Astrocyte of the cerebellum (primary cell): ENCODE measurements around the gene CRACR2A.

Experiments used
- DNase-seq: peaks from one replicate; pipeline ENCODE4 v3.0.0-alpha.2; 2011; ENCODE audit warnings: low read depth
- H3K4me3 ChIP-seq: 2 replicates; pipeline ENCODE4 v1.5.1; 2011; ENCODE audit warnings: mild to moderate bottlenecking, low read depth, low read length, moderate library complexity
- in situ Hi-C: cut with HindIII; loops from 2 replicates; pipeline ENCODE4 v1.10.0; 2017; ENCODE audit warnings: low sequenced_read_pairs
- TF ChIP-seq, protein P1 (sequence below): IDR thresholded peaks from 2 replicates; pipeline ENCODE4 v1.5.1; 2012; ENCODE audit warnings: low read length, low read depth, moderate library complexity, mild to moderate bottlenecking; ENCODE audit errors: missing control alignments

The CRACR2A gene

DNA sequence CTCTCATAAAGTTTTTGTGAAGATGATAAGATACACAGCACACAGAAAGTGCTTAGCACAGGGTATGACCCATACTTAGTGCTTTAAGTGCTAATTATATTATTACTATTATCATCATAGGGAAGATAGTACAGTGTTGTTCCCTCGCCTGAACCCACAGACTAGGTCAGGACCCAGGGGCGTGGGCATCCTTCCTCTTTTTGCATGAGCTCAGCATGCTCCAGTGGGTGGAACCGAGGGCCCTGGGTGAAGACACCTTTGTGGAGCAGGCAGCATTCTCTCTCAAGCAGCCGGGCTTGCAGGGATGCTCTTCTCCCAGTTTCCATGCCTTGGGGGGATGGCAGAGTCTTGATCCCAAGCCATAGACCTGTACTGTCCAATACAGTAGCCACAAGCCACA lies 34.8 kb downstream of the CRACR2A start:
- in situ Hi-C loops: no loop called here
- TF ChIP-seq, protein P1, sequence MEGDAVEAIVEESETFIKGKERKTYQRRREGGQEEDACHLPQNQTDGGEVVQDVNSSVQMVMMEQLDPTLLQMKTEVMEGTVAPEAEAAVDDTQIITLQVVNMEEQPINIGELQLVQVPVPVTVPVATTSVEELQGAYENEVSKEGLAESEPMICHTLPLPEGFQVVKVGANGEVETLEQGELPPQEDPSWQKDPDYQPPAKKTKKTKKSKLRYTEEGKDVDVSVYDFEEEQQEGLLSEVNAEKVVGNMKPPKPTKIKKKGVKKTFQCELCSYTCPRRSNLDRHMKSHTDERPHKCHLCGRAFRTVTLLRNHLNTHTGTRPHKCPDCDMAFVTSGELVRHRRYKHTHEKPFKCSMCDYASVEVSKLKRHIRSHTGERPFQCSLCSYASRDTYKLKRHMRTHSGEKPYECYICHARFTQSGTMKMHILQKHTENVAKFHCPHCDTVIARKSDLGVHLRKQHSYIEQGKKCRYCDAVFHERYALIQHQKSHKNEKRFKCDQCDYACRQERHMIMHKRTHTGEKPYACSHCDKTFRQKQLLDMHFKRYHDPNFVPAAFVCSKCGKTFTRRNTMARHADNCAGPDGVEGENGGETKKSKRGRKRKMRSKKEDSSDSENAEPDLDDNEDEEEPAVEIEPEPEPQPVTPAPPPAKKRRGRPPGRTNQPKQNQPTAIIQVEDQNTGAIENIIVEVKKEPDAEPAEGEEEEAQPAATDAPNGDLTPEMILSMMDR: no peak
- DNase-seq: no peak
- H3K4me3 ChIP-seq: no peak overlapping the region

DNA sequence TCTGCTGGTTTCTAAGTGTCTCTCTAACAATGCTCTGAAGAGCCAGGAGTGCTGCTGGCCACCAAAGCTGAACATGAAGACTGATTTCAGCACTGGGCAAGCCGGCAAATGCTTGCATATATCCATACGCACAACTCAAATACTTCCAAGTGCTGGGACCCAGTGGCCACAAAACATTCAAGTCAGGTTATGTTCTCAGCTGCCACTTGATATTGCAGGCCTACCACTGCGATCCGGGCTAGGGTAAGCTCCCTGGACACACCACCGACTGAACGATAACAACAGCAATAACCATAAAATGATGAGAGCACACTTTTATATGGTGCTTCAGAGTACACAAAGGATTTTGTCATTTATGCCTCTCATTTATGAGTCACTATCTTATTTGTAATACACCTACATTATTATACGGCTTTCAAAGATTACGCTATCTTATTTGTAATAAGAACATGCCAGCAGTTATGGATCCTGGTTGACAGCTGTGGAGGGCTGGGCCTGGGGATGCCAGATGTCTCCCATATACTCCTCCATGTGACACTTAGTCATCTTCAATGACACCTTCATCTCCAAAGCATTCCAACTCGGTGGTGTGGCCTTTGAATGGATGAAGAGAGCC lies 35.5 kb downstream of the CRACR2A start:
- no peak overlapping the region for H3K4me3 ChIP-seq
- TF ChIP-seq, protein P1: no peak
- no peak for DNase-seq
- in situ Hi-C loops: no loop called here

DNA sequence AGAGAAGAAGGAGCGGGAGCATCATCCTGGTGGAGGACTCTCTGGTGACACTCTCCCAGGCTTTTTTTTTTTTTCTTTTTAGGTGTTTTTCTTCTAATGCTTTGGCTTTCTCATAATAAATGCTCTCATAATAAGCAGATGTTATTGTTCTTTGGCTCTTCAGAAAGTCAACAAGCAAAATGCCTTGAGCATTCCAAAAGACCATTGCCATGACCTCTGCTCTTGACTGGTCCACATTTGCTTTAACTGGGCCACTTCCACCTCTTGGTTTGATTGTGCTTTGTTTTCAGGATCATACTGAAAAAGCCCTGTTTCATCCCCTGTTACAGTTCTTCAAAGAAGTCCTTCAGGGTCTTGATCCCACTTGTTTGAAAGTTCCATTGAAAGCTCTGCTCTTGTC lies 36.9 kb downstream of the CRACR2A start:
- no peak overlapping the region for H3K4me3 ChIP-seq
- DNase-seq: no peak
- TF ChIP-seq, protein P1: no peak
- in situ Hi-C loops: no loop called here

DNA sequence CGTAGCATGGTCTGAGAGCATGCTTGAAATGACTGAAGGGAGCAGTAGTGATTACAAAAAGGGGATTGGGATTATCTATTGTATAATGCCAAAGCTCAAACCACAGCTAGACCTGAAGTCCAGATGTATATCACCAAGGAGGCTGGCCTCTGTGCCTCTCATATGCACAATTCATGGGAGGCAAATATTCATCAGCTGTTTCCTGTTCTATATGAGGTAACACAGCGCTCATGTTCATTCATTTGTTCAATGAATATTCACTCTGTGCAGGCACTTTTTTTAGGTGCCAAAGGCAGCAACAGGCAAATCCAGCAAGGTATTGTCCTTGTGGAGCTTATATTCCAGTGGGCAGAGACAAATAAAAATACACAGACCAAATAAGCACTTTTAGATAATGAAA lies 39.0 kb downstream of the CRACR2A start:
- in situ Hi-C loops: no loop called here
- H3K4me3 ChIP-seq: no peak overlapping the region
- TF ChIP-seq, protein P1: no peak
- DNase-seq: no peak

DNA sequence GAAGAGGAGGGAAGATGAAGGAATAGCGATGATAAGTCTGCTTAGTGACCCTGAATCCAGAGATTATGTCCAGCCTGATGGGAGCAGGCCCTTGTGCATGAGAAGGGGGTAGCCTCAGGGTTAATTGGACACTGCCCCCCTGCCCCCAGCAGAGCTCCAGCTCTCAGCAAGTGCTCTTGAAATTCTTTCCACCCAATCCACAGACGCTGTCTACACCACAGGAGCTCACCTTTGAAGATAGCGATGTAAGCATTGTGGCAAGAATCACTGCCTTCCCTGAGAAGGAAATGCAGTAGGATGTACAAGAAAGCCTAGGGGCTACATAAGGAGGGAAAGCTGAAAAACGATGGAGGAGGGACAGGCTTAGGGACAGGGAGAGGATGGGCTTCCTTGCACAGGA lies 39.4 kb downstream of the CRACR2A start:
- no peak overlapping the region for H3K4me3 ChIP-seq
- TF ChIP-seq, protein P1: no peak
- in situ Hi-C loops: no loop called here
- DNase-seq: no peak

DNA sequence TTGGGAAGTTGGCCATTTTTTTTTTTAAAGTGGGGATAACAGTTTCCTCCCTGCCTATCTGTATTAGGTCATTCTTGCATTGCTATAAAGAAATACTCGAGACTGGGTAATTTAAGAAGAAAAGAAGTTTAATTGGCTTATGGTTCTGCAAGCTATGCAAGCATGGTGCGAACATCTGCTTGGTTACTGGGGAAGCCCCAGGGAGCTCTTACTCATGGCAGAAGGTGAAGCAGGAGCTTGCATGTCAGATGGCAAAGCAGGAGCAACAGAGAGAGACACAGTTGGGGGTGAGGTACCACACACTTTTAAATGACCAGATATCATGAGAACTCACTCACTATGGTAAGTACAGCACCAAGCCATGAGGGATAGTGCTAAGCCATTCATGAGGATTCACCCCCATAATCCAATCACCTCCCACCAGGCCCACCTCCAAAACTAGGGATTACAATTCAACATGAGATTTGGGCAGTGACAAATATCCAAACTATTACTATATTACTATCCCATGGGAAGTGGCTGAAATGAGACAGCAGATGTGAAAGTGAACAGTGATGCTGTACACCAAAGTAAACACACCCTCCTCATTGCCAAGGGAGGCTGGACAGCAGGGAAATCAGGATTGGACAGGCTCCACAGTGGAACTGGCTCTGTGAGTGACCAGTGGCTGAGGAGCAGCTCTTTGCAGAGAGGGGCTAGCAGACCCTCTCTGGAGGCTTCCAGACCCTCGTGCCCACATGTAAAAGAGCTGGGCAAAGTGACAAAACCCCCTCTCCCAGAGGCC lies 40.5 kb downstream of the CRACR2A start:
- in situ Hi-C loops: no loop called here
- TF ChIP-seq, protein P1: no peak
- no peak for DNase-seq
- no peak overlapping the region for H3K4me3 ChIP-seq

DNA sequence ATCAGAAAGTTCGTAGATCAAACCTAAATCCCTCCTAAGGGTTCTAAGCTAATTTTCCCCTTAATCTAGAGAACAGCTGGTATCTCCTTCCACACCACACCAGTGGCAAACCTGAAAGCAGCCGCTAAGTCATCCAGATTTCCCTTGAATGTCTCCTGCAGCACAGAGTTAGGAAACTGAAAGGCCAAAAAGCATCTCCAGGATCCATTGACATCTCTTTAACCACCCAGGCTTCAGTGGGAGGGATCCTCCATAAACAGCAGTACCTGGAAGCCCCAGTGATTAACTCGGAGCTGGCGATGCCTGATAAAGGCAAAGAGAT lies 47.6 kb downstream of the CRACR2A start:
- H3K4me3 ChIP-seq: no peak overlapping the region
- TF ChIP-seq, protein P1: no peak
- in situ Hi-C loops: no loop called here
- no peak for DNase-seq
